K562 treated with DMSO at 1 percent for 4 hours (cell line): ENCODE measurements around the gene SLC37A3. TPM values are rescaled to one million over a fixed set of nuclear protein-coding genes. Genes with fewer than 3 reads are reported as not detected.

Source experiments
- total RNA-seq: library from RNA; unstranded; fragments of 300-600 nt; gene quantifications from 2 replicates; pipeline ENCODE4 v1.2.3, GENCODE V29; 2022; ENCODE audit not compliant: insufficient read depth

The SLC37A3 gene
- total RNA-seq: 20.1 and 27.4 TPM in 2 replicates

GRCh38 chr7:140397784-140398750 lies at the start of gene SLC37A3:
SLC37A3 (minus strand) TSS chr7:140398530; CDS start chr7:140382526, 16,004 bp downstream.

GRCh38 chr7:140403878-140404564 lies 5.7 kb upstream of the SLC37A3 start, which contains the start of gene RAB19:
RAB19 (plus strand) TSS chr7:140404058; CDS start chr7:140407647, 3,589 bp downstream.

Other genes with a start within 250 kb of the SLC37A3 start
- gene KDM7A, start 221.5 kb downstream of the SLC37A3 start, total RNA-seq: 5.2 and 5.5 TPM in 2 replicates
- not detected in 2 replicates for gene RAB19, start 5.5 kb upstream of the SLC37A3 start, total RNA-seq
- gene MKRN1, start 81.0 kb upstream of the SLC37A3 start, total RNA-seq: 107 and 108 TPM in 2 replicates
- gene DENND2A, start 242.3 kb upstream of the SLC37A3 start, total RNA-seq: not detected in 2 replicates